ENCODE measurements around the gene SH3BGRL2.

The SH3BGRL2 gene
- 0 to 0.99 (median 0.20) reads per million in 18 experiments for total RNA-seq

- DNase-seq, result peak; percentile 12 to 47
These were observed at the start of gene SH3BGRL2 for GRCh38 chr6:79630883-79631692. SH3BGRL2 (plus strand) TSS chr6:79631329; CDS start chr6:79631462, 133 bp downstream.

- DNase-seq, result no peak
These were observed 46.8 kb upstream of the SH3BGRL2 start for GRCh38 chr6:79584332-79584731.

GRCh38 chr6:79586548-79586947, 44.6 kb upstream of the SH3BGRL2 start:
- peak; percentile 21 to 28 for DNase-seq

- no peak for DNase-seq
These were observed 41.4 kb upstream of the SH3BGRL2 start for GRCh38 chr6:79589701-79590100.

- DNase-seq, result no peak
These were observed 34.0 kb upstream of the SH3BGRL2 start for GRCh38 chr6:79597155-79597554.

GRCh38 chr6:79598012-79598411, 33.1 kb upstream of the SH3BGRL2 start:
- no peak for DNase-seq

GRCh38 chr6:79599725-79600259, 31.3 kb upstream of the SH3BGRL2 start:
- no peak for DNase-seq

- DNase-seq, result no peak
These were observed 30.8 kb upstream of the SH3BGRL2 start for GRCh38 chr6:79600313-79600712.

GRCh38 chr6:79600812-79601609, 30.1 kb upstream of the SH3BGRL2 start:
- DNase-seq, result no peak

GRCh38 chr6:79602859-79603258, 28.3 kb upstream of the SH3BGRL2 start:
- no peak for DNase-seq

GRCh38 chr6:79604583-79605037, 26.5 kb upstream of the SH3BGRL2 start:
- no peak for DNase-seq

GRCh38 chr6:79605061-79605460, 26.1 kb upstream of the SH3BGRL2 start:
- DNase-seq, result no peak

- no peak for DNase-seq
These were observed 25.0 kb upstream of the SH3BGRL2 start for GRCh38 chr6:79605968-79606764.

- no peak for DNase-seq
These were observed 24.1 kb upstream of the SH3BGRL2 start for GRCh38 chr6:79607000-79607399.

GRCh38 chr6:79608334-79609224, 22.6 kb upstream of the SH3BGRL2 start:
- no peak for DNase-seq

- no peak for DNase-seq
These were observed 21.9 kb upstream of the SH3BGRL2 start for GRCh38 chr6:79609225-79609595.

- DNase-seq, result no peak
These were observed 20.7 kb upstream of the SH3BGRL2 start for GRCh38 chr6:79610306-79611009.

- no peak for DNase-seq
These were observed 18.7 kb upstream of the SH3BGRL2 start for GRCh38 chr6:79612457-79612856.

GRCh38 chr6:79612918-79613317, 18.2 kb upstream of the SH3BGRL2 start:
- DNase-seq, result no peak

GRCh38 chr6:79613912-79614311, 17.2 kb upstream of the SH3BGRL2 start:
- no peak for DNase-seq
